Peyer's patch (tissue), 4 donors: ENCODE results near the gene TARDBP. TPM values are rescaled to one million over a fixed set of nuclear protein-coding genes. Genes with fewer than 3 reads are reported as not detected.

Experiments
- DNase-seq, 3 donors: peaks; one replicate each; pipeline ENCODE4 v3.0.0-alpha.2; 2017 to 2019
- H3K27ac ChIP-seq, 4 donors: fragments of 200-600 bp; sonication (generic); one replicate each; pipeline ENCODE4 v1.5.1; 2016 to 2019
- H3K27me3 ChIP-seq, 2 donors: fragments of 200-600 bp; sonication (generic); one replicate each; pipeline ENCODE4 v1.5.1; 2019
- H3K36me3 ChIP-seq, 3 donors: fragments of 200-600 bp; sonication (generic); one replicate each; pipeline ENCODE4 v1.5.1; 2016 to 2019
- H3K4me1 ChIP-seq, 4 donors: fragments of 200-600 bp; sonication (generic); one replicate each; pipeline ENCODE4 v1.5.1; 2016 to 2019
- H3K4me3 ChIP-seq, 4 donors: fragments of 200-600 bp; sonication (generic); 1 replicate in 3 of 4; 2 replicates in 1 of 4; pipeline ENCODE4 v1.5.1; 2016 to 2019; ENCODE audit warnings: mild to moderate bottlenecking in 1 of 4
- H3K9me3 ChIP-seq, 4 donors: fragments of 200-600 bp; sonication (generic); one replicate each; pipeline ENCODE4 v1.5.1; 2016 to 2019; ENCODE audit warnings: mild to moderate bottlenecking in 1 of 4
- POLR2A ChIP-seq, 2 donors: fragments of 450-650 bp; IDR thresholded peaks; one replicate each; pipeline ENCODE4 v1.5.1; 2017; ENCODE audit warnings: antibody characterized with exemption in 2 of 2, mild to moderate bottlenecking in 2 of 2, moderate library complexity in 2 of 2
- total RNA-seq, 4 donors: library from RNA; depleted of rRNA; stranded (reverse); fragments of >200 nt; gene quantifications; one replicate each; pipeline ENCODE4 v1.1.0, GENCODE V29; 2016
- TF ChIP-seq, protein P1 (sequence below), 6 experiments: fragments of 450-650 bp in 4 of 6; fragments of 200-600 bp in 2 of 6; sonication (generic) in 1 of 6; IDR thresholded peaks; one replicate each; pipeline ENCODE4 v1.5.1; 2017 to 2019; ENCODE audit warnings: antibody characterized with exemption in 6 of 6, mild to moderate bottlenecking in 3 of 6, moderate library complexity in 1 of 6

TARDBP gene
- total RNA-seq, 4 donors from 2014 or later = 141 to 313 (median 167) TPM

DNA sequence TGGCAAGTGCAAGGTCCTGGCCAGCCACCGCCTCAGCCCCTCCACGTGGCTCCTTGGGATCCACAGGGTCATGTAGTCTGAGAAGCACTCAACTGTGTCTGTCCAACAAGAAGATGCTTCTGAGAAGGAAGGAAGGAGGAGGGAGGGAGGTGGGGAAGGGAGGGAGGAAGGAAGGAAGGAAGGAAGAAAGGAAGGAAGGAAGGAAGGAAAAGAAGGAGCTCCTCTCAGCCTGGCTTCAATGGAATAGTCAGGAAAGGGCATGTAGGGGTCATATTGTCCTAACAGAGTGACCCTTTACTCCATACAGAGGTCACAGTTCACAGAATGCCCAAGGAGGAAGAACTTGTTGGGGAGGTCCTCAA lies 42.5 kb upstream of the TARDBP start:
- no peak for DNase-seq
- H3K36me3 ChIP-seq = no peaks in the 10 kb centered on the region
- H3K4me3 ChIP-seq = no peak overlapping the region
- H3K9me3 ChIP-seq = no peaks in the 10 kb centered on the region
- peaks cover 0 to 20% (median 0%) of the 10 kb centered on the region in 4 donors for H3K4me1 ChIP-seq
- TF ChIP-seq, protein P1, sequence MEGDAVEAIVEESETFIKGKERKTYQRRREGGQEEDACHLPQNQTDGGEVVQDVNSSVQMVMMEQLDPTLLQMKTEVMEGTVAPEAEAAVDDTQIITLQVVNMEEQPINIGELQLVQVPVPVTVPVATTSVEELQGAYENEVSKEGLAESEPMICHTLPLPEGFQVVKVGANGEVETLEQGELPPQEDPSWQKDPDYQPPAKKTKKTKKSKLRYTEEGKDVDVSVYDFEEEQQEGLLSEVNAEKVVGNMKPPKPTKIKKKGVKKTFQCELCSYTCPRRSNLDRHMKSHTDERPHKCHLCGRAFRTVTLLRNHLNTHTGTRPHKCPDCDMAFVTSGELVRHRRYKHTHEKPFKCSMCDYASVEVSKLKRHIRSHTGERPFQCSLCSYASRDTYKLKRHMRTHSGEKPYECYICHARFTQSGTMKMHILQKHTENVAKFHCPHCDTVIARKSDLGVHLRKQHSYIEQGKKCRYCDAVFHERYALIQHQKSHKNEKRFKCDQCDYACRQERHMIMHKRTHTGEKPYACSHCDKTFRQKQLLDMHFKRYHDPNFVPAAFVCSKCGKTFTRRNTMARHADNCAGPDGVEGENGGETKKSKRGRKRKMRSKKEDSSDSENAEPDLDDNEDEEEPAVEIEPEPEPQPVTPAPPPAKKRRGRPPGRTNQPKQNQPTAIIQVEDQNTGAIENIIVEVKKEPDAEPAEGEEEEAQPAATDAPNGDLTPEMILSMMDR (IDR thresholded peaks at IDR 0.05) = no peak
- TF ChIP-seq POLR2A (IDR thresholded peaks at IDR 0.05) = no peak
- H3K27ac ChIP-seq = no peak overlapping the region
- H3K27me3 ChIP-seq = no peaks in the 10 kb centered on the region

DNA sequence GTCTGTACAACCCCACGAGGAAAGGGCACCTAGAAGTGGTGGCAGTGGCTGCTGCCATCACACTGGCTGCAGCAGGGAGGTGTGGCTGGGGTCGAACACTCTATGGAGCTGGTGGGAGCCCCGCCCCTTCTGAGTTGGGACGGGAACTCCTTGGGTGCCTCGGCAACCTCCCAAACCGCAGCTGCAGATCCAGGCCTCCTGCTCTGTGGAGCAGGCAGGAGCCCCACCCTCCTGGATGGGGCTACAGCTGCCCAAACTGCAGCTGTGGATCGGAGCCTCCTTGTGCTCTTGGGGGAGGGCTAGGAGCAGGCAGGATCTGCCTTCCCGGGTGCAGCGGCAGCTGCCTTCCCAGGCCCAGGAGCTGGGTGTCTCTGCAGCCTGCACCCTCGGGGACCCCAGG lies 38.9 kb upstream of the TARDBP start:
- no peak for DNase-seq
- Histone ChIP-seq H3K9me3 (no peaks in the 10 kb centered on the region), H3K4me3 (no peak overlapping the region), H3K4me1 (peaks cover 0 to 18% (median 0%) of the 10 kb centered on the region in 4 donors), H3K36me3 (no peaks in the 10 kb centered on the region), H3K27ac (no peak overlapping the region), H3K27me3 (no peaks in the 10 kb centered on the region)
- TF ChIP-seq, protein P1 (IDR thresholded peaks at IDR 0.05) = no peak
- TF ChIP-seq POLR2A (IDR thresholded peaks at IDR 0.05) = no peak

DNA sequence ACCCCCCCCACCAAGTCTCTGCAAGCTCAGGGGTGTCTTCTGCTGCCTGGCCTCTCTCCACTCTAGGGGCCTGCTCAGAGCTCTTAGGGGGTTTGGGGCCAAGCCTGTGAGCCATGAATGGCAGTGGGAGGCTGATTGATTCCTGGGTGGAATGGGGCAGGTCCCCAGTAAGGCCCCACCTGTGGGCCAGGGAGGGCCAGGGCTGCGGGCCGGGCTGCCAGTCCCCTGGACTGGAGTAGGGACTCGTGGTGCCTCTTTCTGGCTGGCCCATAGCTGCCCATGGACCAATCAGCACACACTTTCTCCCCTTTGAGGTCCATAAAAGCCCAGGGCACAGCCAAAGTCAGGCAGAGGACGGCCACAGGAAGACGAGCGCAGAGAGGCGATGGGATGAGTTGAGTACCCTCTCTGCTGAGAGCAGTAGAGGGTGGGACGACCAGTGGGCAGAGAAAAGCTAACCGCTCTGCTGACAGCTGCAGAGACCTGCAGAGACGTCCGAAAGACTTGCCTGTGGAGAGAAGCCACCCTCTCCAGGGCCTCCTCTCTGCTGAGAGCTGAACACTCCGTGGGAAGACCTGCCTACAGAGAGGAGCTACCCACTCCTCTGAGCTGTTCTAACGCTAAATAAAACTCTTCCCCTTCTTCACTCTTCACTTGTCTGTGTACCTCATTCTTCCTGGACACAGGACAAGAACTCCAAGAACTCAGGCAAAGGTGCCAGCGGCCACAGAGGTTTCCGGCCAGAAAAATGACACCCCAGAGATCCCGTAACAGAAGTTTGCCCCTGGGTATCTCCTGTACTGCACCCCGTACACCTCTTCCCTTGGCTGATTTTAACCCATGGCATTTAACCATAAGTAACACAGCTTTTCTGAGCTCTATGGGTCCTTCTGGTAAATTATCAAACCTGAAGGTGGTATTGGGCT lies 38.2 kb upstream of the TARDBP start:
- no peaks in the 10 kb centered on the region for H3K9me3 ChIP-seq
- no peak for DNase-seq
- TF ChIP-seq POLR2A (IDR thresholded peaks at IDR 0.05) = no peak
- TF ChIP-seq, protein P1 (IDR thresholded peaks at IDR 0.05) = no peak
- no peak overlapping the region for H3K27ac ChIP-seq
- no peaks in the 10 kb centered on the region for H3K36me3 ChIP-seq
- no peak overlapping the region for H3K4me3 ChIP-seq
- H3K4me1 ChIP-seq = peaks cover 0 to 14% (median 0%) of the 10 kb centered on the region in 4 donors
- H3K27me3 ChIP-seq = no peaks in the 10 kb centered on the region

DNA sequence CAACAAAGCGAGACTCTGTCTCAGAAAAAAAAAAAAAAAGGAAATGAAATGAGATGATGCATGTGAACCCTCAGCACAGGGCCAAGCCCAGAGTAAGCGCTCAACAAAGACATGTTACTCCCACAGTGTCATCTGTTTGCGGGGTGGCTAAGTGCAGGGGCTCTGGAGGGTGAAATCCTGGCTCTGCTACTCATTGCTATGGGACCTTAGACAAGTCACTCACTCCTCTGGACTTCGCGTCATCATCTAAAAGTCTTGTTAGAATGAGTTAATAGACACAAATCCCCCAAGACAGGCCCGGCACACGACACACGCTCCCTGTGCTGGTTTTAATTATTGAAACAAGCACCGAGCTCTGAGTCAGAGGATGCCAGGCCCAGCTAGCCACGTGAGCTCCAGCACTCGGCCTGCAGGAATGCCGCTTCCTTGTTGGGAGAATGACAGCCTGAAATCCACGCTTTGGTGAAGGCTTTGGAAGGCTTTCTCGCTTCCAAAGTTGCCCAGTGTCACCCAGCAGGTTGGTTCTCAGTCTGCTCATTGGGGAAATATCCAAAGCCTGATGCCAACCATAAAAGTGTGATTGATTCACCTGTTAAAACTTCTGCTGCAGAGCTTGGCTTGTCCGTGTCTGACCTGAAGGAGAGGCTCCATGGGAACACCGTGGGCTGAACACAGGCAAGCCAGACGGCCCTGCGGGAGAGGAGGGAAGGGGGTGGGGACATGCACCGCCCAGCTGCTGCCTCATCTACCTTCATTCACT lies 36.7 kb upstream of the TARDBP start:
- TF ChIP-seq POLR2A (IDR thresholded peaks at IDR 0.05) = no peak
- TF ChIP-seq, protein P1 (IDR thresholded peaks at IDR 0.05) = no peak

DNA sequence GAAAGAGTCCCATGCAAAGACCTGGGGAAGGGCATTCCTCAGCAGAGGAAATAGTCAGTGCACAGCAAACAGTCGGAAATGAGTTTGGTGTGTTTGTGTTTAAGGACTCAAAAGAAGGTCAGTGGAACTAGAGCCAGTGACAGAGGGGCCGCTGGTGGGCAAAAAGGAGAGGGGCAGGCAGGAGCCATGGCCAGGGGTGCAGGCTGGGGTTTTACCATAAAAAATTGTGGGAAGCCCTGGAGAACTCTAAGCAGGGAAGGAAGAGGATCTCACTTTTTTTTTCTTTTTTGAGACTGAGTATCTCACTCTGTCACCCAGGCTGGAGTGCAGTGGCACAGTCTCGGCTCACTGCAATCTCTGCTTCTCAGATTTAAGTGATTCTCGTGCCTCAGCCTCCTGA lies 33.7 kb upstream of the TARDBP start:
- H3K36me3 ChIP-seq = no peaks in the 10 kb centered on the region
- no peaks in the 10 kb centered on the region for H3K9me3 ChIP-seq
- DNase-seq = no peak
- H3K27ac ChIP-seq = no peak overlapping the region
- no peak overlapping the region for H3K4me3 ChIP-seq
- H3K27me3 ChIP-seq = no peaks in the 10 kb centered on the region
- H3K4me1 ChIP-seq = peaks cover 0 to 25% (median 0%) of the 10 kb centered on the region in 4 donors
- TF ChIP-seq, protein P1 (IDR thresholded peaks at IDR 0.05) = no peak
- no peak for TF ChIP-seq POLR2A (IDR thresholded peaks at IDR 0.05)

More for the DNA sequence above, 36.7 kb upstream of the TARDBP start:
- Histone ChIP-seq H3K36me3 (no peaks in the 10 kb centered on the region), H3K4me1 (peaks cover 0 to 26% (median 0%) of the 10 kb centered on the region in 4 donors), H3K27ac (peak overlapping the region in 1 of 4 donors; percentile 27), H3K27me3 (no peaks in the 10 kb centered on the region), H3K4me3 (no peak overlapping the region), H3K9me3 (no peaks in the 10 kb centered on the region)
- peak in 1 of 3 donors; percentile 55 for DNase-seq
